Measurements from ENCODE around the gene LILRA1.
"Not testable (repeated sequence)": the region's sequence is repeated elsewhere in the genome, so short reads cannot be mapped to it uniquely, and the experiment has no call there.

The LILRA1 gene

GRCh38 chr19:54578268-54578667, 15.2 kb upstream of the LILRA1 start:
- not testable (repeated sequence) for DNase-seq

DNA sequence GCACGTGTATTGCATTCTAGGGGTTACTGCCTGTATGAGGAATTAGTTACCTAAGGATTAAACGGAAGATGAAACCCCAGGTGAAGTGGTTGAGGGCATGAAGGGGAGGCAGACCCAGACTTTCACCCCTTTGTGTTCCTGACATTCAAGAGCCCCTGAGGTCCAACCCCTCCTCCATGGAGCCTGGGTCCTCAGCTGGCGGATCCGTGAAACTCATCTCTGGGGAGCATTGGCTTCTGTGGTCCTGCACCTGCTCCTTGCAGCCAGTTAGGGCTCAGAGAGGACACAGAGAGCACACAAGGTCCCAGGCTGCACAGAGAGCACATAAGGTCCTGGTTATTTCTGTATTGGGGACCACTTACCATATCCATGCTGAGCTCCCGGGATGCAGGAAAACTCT, 7.0 kb upstream of the LILRA1 start:
- no peak for DNase-seq

DNA sequence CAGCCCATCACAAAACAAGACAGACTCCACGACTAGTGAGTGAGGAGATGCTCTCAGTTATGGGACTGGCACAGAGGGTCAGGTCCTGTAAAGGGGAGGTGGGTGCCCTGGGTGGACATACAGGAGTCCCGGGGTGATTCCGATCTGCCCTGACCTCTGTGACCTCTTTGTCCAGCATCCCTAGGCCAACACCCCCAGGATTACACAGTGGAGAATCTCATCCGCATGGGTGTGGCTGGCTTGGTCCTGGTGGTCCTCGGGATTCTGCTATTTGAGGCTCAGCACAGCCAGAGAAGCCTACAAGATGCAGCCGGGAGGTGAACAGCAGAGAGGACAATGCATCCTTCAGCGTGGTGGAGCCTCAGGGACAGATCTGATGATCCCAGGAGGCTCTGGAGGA, 6.4 kb upstream of the LILRA1 start:
- DNase-seq = no peak

- DNase-seq = not testable (repeated sequence)
These were observed 647 bp downstream of the LILRA1 start for GRCh38 chr19:54593931-54594626.

DNA sequence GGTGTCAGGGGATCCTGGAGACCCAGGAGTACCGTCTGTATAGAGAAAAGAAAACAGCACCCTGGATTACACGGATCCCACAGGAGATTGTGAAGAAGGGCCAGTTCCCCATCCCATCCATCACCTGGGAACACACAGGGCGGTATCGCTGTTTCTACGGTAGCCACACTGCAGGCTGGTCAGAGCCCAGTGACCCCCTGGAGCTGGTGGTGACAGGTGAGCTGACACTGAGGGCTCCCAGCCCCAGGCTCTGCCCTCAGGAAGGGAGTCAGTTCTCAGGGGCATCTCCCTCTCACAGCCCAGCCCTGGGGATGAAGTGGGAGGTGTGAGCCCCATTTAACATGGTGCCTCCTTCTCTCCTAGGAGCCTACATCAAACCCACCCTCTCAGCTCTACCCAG, 1.3 kb downstream of the LILRA1 start:
- no peak for DNase-seq

- not testable (repeated sequence) for DNase-seq
These were observed 2.4 kb downstream of the LILRA1 start for GRCh38 chr19:54595680-54596436.

DNA sequence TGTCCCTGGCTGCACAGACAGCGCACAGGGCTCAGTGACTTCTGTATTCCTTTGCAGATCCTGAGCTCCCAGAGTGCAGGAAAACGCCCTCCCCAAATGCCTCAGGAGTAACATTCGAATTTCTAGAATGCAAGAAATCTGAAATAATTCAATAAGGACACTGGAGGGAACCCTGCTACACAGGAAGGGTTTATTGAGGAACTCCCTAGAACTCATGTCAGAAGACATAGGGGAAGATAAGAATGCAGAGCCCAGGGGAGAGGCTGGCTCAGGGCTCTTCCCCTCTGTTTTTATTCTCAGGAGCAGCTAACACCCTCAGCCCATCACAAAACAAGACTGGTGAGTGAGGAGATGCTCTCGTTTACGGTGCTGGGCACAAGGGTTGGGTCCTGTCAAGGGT, 6.8 kb downstream of the LILRA1 start:
- no peak for DNase-seq

- DNase-seq = peak in 1 of 2 donors; percentile 21
These were observed 12.8 kb downstream of the LILRA1 start for GRCh38 chr19:54606230-54606629.

DNA sequence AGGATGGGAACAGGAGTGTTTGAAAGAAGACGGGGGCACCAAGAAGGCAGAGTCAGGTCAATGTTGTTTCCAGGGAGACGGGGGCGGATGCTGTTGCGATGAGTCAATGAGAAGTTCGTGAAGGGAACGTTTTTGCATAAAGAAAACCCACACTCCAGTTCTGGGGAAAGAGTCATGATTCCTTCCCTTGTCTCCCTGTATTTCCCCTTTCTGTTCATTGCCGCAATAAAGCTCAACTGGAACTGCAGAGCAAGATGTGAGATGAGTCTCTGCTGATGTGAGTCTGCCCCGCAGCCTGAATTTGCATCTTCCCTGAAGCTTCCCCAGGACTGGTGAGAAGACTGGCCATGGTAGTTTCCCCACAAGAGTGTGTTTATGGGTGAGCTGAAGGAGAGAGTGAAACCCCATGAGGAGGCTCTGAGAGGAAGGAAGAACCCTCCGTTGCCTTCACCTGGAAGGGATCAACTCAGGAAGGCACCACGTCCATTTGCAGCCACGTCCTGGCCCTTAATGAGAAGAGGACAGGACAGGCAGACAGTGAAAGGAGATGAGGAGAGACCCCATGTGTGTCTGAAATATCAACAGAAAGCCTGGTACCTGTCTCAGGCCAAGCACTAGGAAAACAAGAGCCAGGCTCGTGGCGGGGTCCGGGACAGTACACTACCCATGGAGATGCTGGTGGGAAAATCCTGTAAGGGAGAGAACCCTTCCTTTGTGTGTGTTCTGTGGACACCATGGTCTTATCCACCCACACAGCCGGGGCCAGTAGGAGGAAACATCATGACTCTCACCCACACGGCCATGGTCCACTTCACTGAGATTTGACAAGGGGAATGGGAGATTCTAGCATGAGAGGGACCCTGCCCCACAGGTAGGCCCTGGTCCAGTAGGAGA, 13.7 kb downstream of the LILRA1 start:
- peak; percentile 18 to 65 for DNase-seq

DNA sequence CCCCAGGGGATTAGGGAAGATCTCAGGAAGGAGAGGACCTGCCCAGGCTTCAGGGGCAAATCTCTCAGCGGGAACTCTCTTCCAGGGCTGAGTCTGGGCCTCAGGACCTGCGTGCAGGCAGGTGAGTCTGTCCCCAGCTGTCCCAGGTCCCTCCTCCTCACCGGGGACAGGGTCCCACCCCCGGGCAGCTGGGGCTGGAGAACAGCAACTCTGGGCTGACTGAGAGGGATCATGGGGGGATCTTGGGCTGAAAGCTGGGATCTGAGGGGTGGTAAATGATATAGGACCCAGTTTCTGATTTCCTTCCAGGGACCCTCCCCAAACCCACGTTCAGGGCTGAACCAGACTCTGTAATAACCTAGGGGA, 14.3 kb downstream of the LILRA1 start:
- no peak for DNase-seq

- DNase-seq = no peak
These were observed 14.8 kb downstream of the LILRA1 start for GRCh38 chr19:54608205-54608604.

GRCh38 chr19:54608792-54609191, 15.4 kb downstream of the LILRA1 start:
- DNase-seq = no peak

DNA sequence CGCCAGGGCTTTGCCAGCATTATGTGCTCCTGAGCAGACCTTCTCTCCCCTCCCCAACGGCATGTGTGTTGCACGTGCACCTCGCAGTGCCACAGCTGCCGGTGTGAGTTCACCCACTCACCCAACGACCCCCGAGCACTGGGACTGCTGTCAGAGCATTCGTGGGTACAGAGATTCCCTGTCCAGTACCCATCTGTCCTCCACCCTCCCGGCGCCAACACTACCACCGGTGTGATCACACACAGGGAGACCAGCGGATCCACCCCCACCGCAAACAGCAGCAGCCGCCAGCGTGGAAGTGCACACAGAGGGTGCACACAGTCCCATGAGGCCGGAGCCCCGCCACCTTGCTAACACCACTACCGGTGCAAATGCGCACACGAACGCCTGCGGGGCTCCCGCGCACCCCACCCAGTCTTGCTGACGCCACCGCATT, 15.9 kb downstream of the LILRA1 start:
- DNase-seq = no peak

DNA sequence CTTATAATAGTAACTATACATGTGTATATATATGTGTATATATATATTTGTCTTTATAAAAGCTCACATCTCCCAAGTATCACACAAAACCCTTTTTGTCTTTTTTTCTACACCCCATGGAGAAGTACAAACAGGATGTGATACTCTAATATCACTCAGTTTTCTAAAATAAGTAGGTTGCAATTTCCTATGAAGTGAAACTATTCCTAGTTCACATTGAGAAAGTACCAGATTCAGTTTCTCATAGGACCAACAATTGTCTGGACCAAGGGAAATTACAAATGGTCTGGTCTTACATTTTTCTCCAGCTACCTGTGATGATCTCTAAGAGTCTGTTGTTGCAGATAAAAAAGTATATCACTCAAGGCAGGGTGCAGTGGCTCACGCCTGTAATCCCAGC, 19.0 kb downstream of the LILRA1 start:
- no peak for DNase-seq

DNA sequence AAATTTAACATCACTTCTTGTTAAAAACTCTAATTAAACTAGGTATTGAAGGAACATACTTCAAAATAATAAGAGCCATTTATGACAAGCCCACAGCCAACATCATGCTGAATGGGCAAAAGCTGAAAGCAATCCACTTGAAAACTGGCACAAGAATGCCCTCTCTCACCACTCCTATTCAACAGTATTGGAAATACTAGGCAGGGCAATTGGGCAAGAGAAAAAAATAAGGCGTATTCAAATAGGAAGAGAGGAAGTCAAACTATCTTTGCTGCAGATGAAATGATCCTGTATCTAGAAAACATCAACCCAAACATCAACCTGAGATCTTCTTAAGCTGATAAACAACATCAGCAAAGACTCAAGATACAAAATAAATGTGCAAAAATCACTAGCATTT, 21.3 kb downstream of the LILRA1 start:
- DNase-seq = no peak

DNA sequence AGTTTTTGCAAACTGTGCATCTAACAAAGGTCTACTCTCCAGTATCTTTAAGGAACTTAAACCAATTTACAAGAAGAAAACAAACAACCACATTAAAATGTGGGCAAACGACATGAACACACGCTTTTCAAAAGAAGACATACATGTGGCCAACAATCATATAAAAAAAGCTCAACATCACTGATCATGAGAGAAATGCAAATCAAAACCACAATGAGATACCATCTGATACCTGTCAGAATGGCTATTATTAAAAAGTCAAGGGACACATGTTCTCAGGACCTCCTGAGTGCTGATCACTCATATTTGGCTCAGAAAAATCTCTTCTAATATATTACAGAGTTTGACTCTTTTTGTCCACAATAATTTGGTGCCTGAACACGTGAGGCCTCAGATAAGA, 22.6 kb downstream of the LILRA1 start:
- DNase-seq = no peak

DNA sequence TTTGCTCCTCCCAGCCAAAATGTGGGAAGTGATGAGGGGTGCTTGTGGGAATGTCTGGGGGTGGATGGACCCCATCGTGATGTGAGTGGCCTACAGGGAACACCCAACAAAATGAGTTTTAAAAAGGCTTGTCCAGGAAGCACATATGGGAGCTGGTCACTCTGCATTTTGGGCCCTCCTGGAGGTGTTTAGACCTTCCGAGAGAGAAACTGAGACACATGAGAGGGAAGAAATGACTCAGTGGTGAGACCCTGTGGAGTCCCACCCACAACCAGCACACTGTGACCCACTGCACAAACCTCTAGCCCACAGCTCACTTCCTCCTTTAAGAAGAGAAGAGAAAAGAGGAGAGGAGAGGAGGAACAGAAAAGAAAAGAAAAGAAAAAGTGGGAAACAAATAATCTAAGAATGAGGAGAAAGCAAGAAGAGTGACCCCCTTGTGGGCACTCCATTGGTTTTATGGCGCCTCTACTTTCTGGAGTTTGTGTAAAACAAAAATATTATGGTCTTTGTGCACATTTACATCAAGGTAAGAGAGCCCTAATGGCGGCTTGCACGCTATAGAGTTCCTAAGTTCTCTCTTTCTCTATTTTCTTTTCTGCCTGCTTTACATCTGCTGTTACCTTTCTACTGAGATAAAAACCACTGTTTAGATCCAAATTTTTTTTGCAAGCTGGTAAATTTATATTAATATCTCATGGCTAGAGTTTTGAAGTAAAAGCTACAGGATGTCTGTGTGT, 23.6 kb downstream of the LILRA1 start:
- DNase-seq = peak in 1 of 2 donors; percentile 36

DNA sequence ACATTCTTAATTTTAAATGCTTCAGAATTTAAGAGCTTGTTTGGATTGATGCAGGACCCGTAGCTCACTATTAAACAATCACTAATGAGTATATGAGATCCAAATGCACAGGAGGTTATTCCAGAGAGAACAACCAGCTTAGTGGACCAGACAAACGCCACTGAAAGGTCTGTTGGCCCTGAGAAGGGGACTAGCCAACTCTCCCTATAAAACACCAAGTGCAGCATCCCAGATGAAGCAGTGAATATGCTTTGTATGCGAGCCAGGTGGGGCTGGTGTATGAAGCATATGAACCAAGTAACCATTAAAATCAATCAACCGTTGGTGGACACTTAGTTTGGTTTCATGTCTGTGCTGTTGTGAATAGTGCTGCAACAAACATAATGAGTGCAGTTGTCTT, 27.0 kb downstream of the LILRA1 start:
- no peak for DNase-seq

GRCh38 chr19:54622431-54622830, 29.0 kb downstream of the LILRA1 start:
- no peak for DNase-seq

GRCh38 chr19:54624234-54624633, 30.8 kb downstream of the LILRA1 start:
- DNase-seq = peak in 1 of 2 donors; percentile 27

- DNase-seq = peak in 1 of 2 donors; percentile 56
These were observed 31.7 kb downstream of the LILRA1 start for GRCh38 chr19:54624934-54625730.

- DNase-seq = no peak
These were observed 33.3 kb downstream of the LILRA1 start for GRCh38 chr19:54626757-54627156.

Measured in CD4-positive, alpha-beta T cell treated with Interleukin-4 for 1 hour (primary cell).